Raji (cell line): ENCODE data around the gene GFOD1.

Experiments
- POLR2A ChIP-seq: IDR thresholded peaks from 2 replicates; pipeline ENCODE4 v1.6.1; 2011; ENCODE audit warnings: low read depth, low read length, control low read depth; ENCODE audit not compliant: insufficient read depth

GFOD1 gene

DNA sequence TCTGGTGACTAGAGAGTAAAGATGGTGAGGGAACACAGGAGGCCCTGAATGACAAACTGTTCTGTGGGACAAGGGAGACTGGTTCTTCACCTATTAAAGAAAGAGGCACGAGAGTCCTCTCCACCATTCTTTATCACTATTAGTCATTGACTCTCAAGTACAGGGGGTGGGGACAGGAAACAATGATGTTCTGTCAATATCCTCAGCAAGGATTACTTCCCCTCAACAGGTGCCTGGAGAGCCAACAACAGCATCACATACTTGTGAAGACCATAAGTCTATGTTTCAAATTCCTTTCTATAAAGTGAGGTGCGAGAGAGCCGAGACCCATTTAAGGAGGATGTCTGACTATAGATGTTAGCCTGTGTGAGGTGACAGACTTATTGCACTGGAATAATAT is 86.6 kb downstream of the GFOD1 start:
- TF ChIP-seq POLR2A, result no peak

DNA sequence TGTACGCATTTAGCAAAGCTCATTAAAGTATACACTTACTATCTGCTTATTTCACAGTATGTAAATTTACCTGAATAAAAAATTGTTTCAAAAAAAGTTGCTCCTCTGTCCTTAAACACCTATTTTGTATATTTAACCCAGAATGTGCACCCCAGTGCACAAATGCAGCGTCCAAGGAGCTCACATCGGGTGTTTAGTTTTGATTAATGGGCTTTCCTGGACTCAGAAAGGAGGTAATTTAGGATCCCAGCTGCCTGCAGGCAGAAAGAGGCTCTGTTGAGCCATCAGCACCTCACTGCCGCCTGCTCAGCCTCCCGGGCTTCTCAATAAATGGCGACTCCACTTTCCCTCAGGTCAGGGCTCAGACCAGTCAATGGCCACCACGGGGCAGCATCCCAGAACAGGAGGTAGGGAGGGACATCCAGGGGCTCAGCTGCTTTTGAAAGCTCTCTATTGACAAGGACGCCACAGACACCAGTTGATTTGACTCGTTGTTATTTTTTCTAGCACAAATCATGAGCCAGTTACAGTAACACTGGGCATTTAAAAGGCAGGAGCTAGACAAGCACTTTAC is 88.9 kb downstream of the GFOD1 start:
- no peak for TF ChIP-seq POLR2A

DNA sequence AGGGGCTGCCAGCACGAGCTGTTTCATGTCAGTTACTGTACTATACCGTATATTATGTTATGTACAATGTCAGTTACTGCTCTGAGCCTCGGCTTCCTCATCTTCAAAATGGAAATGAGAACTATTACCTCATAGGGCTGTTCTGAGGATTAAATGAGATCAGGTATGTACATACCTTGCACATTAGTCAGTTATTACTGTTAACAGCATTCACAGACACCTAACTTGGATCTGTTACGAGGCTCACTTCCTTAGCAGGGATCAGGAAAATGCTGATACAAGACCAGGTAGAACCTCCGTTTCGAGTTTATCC is 89.4 kb downstream of the GFOD1 start:
- TF ChIP-seq POLR2A, result no peak

DNA sequence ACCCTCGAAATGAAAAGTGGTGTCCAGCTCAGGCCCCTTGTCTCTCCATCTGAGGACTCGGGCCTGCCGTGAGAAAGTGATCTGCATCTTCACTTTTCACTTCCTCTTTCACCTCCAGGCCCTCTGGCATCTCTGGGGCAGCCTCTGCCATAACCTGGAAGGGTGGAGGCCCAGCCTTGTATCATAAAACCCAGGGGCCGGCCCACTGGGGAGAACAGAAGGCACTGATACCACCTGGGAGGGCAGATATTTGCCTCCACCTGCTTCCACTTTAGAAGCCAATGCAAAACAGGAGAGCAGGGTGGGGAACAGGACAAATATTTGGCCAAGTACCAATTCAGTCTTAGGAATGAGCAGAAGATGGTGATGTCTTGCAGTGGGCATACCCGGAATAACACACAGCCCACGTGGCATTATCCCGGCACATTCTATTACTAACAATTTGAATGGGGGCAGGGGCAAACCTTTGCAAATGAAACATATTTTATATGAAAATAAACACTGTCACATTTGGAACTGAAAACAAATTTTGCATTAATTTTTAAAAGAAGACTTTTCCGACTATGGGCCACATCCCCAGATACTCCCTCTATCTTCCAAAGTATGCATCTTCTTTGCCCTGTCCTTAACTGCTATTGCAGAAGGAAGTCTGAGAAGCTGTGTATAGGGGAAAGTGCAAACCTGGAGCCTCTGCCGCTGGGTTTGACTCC is 89.9 kb downstream of the GFOD1 start:
- no peak for TF ChIP-seq POLR2A

DNA sequence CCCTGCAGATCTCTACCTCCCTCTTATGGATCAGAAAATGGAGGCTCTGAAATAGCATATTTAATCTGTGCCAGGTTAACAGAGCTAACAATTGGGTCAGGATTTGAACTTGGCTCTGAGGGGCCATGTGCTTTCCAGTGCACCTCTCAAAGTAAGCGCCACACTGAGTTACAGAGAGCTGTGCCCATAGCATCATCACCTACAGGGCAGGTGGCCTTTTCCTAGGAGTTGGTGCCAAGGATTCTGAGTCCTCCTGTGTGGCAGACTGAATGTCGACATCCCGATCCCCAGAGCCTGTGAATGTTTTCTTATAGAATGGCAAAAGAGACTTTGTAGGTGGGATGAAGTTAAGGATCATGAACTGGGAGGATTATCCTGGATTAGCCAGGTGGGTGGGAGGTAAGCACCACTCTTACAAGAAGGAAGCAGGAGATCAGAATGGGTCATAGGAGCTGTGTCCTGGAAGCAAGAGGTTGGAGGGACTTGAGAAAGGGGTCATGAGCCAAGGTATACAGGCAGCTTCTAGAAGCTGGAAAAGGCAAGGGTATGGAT is 91.1 kb downstream of the GFOD1 start:
- TF ChIP-seq POLR2A, result no peak

- TF ChIP-seq POLR2A, result no peak
These were observed 91.8 kb downstream of the GFOD1 start for GRCh38 chr6:13395272-13396237.

GRCh38 chr6:13392462-13392861 is 94.9 kb downstream of the GFOD1 start:
- no peak for TF ChIP-seq POLR2A

DNA sequence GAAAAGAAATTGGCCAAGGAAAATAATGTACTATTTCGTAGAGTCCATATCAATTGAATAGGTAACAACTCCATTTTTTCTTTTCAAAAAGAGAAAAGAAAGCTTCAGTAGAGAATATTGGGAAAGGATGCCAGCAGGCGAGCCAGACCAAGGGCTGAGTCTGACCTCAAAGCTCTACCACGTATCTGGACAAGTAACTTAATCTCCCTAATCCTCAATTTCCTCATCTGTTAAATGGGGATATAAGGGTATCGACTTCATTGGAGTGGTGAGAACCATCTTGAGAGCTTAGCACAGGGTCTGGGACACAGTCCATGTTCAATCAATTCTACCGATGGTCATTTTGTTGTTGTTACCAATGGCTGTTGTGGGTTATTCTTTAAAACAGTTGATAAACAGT is 95.9 kb downstream of the GFOD1 start:
- no peak for TF ChIP-seq POLR2A

DNA sequence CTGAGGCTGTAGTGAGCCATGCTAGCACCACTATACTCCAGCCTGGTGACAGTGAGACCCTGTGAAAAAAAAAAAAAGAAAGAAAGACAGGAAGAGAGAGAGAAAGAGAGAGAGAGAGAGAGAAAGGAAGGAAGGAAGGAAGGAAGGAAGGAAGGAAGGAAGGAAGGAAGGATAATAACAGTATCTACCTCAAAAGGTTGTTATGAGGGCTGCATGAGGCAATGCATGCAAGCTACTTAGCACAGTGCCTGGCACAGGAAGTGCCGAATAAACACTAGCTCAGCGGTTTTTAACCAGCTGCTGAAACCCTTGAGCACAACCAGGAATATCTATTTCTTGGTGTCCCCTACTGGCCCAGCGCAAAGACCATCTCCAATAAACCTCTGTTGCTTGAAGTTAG is 96.7 kb downstream of the GFOD1 start:
- no peak for TF ChIP-seq POLR2A

- no peak for TF ChIP-seq POLR2A
These were observed 102.4 kb downstream of the GFOD1 start for GRCh38 chr6:13384966-13385365.

DNA sequence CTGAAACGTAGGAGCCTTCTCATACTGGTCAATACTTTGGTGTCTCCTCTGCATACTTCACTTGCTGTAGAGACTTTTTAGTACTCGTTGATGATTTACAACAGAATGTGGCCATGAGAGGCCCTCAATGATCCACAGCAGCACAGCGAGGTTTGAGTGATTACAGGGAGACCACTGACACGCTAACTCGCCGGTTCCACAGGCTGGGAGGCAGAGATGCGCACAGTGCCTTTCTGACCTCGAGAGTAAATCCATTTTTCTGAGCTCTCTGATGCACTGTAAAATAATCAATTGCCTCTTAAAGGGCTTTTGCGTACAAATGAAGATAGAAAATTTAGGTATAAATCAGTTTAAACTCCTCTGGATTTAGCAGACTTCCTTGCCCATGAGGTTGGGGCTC is 102.9 kb downstream of the GFOD1 start:
- TF ChIP-seq POLR2A, result no peak

DNA sequence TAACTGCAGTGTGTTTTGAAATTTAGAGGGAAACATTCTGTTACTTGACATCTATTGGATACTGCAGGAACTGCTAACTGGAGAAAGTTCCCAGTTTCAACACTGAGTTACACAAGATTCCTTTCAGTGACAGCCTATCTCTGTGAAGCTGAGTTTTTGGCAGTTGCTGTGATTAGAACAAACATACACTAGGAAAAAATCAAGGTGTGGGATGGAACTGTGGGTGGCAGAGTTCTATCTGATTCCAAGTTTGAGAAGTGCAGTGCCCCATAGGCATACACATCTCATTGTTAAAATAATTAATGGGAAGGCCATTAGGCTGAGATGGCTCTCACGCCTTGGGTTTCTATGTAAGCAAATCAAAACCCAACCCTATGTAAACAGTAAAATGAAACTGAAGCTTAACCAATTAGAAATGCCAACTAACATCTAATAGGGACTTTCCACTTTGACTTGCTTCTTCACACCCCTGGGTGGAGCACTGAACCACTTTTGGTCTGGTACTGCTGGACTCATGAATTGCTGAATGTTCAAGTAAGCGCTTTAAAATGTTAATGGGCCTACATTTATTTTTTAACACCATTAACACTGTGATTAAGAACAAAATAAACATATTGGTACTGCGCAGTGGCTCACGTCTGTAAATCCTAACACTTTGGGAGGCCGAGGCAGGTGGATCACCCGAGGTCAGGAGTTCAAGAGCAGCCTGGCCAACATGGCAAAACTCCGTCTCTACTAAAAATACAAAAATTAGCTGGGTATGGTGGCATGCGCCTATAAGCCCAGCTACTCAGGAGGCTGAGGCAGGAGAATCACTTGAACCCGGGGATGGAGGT is 103.9 kb downstream of the GFOD1 start:
- no peak for TF ChIP-seq POLR2A

- no peak for TF ChIP-seq POLR2A
These were observed 106.6 kb downstream of the GFOD1 start for GRCh38 chr6:13380761-13381160.

DNA sequence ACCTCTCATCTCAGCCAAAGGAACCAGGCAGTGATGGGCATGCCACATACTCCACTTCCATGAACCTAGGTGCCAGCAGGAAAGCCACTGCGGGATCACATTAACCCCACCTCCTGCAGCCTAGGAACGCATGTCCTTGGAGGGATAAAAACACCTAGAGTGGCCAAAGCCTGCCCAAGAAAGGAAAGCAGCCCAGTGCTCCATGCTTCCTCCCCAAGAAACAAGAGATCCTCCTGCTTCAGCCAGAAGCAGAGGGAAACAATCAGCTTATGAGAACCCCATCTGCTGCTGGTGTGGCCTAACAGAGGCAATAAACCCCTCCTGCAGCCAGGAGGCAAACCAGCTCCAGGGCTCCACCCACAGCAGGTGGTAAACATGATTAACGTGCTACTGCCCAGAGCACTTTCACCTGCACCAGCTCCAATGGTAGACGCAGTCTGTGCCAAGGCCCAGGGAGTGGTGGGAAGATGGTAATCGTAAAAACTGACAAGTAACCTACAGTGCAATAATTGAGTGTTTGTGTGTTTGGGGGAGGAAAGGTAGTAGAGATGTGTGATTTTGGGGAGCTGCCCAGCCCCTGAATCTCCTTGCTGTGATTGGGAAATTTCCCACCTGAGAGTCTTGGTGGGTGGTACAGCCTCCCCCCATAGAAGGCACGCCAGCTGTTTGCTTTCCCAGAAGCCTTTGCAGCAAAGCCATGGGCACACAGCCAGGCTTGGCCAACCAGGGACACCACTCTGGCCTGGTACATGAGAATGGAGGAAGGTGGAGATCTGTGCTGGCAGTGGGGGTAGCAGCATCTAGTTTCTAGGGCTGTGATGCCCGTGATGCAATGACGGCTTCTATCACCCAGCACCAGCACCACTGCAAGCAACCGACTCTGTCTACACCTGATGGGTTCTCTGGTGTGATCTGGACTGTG is 108.5 kb downstream of the GFOD1 start:
- TF ChIP-seq POLR2A, result no peak
